ENCODE results near the gene FZR1.

- no peak for TF ChIP-seq CTCF (IDR thresholded peaks at IDR 0.05; ENCODE audit: insufficient read depth, low read length, poor library complexity, severe bottlenecking)
- no peak for TF ChIP-seq EZH2phosphoT487 (conservative IDR thresholded peaks at IDR 0.05; ENCODE audit: low read length)
Observed at GRCh38 chr19:3510727-3511126, 4.6 kb downstream of the FZR1 start.
